Testis (tissue), 2 donors: ENCODE measurements around the gene CDH23.

ENCODE experiments used
- CTCF ChIP-seq, 3 experiments: fragments of 450-650 bp in 2 of 3; fragments of 200-600 bp in 1 of 3; sonication (generic) in 1 of 3; IDR thresholded peaks; one replicate each; pipeline ENCODE4 v1.5.1; 2016 to 2019; ENCODE audit warnings: antibody characterized with exemption in 3 of 3, mild to moderate bottlenecking in 2 of 3, moderate library complexity in 1 of 3
- POLR2A ChIP-seq: fragments of 450-650 bp; IDR thresholded peaks from one replicate; pipeline ENCODE4 v1.6.1; 2017; ENCODE audit warnings: antibody characterized with exemption, mild to moderate bottlenecking, moderate library complexity

DNA sequence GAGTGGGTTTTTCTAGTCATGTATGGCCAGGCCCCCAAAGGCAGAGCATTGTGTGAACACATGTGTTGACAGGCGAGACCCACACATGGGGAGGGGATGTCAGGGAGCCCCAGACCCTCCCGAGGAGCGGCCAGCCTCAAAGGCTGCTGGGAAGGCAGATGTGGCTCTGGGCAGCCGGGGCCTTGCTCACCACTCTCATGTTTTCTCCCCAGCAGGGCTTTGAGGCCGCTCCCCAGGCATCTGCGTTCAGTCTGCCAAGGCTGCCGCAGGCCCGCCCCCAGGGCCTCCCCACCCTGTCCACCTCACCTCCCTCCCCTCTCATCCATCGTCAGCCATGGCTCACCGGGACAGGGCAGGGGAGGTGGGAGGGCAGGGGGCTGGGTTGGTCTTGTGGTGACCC is 393.2 kb downstream of the CDH23 start:
- TF ChIP-seq POLR2A (no peak), CTCF (IDR thresholded peaks at IDR 0.05) (no peak)
